DMS79 (cell line): ENCODE results near the gene THSD7A.

Experiments
- DNase-seq: peaks from one replicate; lab custom pipeline; 2025; lab: John Stamatoyannopoulos, UW

Gene THSD7A

GRCh38 chr7:11506417-11506816 lies 325.6 kb downstream of the THSD7A start:
- DNase-seq, result no peak

- no peak for DNase-seq
Measured at GRCh38 chr7:11505471-11505985, 326.5 kb downstream of the THSD7A start.

GRCh38 chr7:11492307-11492706 lies 339.7 kb downstream of the THSD7A start:
- DNase-seq, result no peak

DNA sequence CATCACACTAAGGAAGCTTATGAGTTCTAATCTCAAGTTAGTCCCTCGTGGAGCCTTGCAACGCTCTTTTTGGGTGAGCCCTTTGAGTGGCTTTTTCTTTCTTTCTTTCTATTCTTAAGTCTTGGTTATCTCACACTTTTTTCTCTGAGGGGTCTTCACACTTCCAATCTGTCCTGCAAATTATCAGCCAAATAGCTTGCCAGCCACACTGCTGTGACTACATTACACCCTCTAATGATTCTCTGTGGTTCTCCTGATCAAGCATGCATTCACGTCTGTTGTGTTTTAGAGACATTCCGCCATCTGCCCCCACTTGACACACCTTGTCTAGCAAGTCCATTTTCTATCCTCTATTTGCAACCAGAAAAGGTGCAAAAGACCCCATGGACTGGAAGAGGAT lies 340.2 kb downstream of the THSD7A start:
- DNase-seq, result no peak

DNA sequence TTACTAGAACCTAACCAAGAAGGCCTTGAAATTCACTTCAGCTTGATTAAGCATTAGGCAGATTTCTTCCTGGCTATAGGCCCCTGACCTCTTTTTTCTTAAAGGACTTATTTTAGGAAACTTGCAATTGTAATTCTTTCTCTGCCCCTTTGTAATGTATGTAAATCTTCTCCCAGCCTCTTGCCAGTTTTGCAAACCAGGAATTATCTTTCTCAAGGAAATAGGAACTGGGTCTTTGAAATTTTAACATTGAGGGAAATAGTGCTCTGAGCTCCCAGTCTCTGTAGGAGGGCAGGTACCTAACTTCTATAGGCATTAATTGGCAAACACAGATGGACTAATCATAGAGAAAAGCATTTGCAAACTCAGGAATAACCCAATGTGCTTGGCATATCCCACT lies 342.7 kb downstream of the THSD7A start:
- no peak for DNase-seq

- DNase-seq, result no peak
Measured at GRCh38 chr7:11486271-11486670, 345.7 kb downstream of the THSD7A start.

DNA sequence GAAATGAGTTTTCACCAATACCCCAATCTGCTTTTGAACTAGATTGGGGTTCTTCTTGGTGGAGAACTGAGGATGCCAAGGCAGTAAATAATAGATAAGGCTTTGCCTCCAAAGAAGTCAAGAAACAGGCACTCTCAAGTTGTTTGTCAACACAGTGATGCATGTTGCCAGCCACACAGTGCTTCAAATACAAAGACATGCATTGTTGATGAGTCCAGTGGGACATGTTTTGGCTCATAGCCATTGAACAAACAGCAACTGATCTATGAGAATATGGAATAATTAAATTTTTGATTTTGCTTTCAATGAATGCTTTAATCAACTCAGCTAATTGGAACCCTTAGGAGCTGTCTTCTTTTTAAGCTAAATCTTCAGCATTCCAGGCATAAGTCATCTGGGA lies 346.4 kb downstream of the THSD7A start:
- no peak for DNase-seq

DNA sequence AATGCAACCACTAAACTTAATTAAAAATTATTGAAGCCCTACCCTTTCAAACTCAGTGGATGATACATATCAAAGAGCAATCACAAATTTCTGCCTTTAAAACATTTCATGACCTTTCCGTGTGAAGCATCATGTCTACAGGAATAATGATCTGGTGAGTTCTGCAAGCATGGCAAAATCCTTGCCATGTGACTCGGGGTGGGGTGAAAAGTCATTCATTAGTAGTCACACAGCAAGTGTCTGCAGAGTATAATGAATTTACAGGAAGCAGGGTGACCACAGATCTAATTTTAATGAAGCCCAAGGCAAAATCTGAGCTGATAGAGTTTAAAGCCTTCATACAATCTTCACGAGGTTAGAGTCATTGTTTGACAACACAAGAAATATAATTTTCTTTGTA lies 351.9 kb downstream of the THSD7A start:
- DNase-seq, result no peak

GRCh38 chr7:11478882-11479281 lies 353.1 kb downstream of the THSD7A start:
- no peak for DNase-seq

DNA sequence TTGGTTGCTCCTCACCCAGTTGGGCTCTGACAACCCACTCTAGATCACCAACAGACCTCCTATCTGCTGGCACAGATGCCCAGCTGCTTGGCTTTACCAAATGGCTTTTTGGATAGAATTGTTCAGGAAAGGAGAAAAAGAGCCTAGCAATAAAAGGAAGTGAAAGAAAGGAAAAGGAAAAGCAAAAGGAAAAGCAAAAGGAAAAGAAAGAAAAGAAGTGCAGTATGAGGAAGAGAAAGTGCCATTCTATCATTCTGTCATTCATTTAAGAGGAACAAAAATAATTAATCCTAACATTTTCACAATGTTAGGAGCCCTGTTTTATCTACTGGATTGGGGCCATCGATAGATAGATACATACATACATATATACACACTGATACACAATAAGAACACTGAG lies 353.6 kb downstream of the THSD7A start:
- no peak for DNase-seq

DNA sequence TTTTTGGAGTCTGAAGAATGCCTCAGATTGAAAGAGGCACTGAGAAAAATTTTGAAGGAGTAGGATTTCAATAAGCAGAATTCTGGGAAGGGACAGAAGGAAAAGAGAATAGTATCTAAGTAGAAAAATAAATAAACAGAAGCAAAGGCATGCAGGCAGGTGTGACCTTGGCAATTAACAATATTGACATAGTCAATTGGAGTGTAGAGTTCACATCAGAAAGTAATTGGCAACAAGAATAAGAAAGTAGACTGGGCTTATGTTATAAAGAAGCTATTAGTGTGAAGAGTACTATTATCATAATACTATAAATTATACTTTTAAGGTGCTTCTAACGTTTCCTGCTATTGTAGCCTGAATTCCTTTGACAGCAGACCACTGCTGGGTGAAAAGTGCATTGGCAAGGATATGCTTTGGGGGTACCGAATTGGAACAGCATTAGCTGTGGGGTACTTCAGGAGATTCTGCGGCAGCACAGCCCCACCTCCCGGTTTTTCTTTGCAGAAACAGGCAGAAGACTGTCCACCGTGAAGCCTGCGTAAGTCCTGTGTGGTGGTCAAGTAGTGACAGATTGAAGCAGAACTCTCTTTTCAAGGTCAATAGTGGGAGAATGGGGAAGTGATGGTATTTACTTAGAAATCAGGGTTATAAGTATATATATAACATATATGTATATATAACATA lies 357.0 kb downstream of the THSD7A start:
- no peak for DNase-seq

DNA sequence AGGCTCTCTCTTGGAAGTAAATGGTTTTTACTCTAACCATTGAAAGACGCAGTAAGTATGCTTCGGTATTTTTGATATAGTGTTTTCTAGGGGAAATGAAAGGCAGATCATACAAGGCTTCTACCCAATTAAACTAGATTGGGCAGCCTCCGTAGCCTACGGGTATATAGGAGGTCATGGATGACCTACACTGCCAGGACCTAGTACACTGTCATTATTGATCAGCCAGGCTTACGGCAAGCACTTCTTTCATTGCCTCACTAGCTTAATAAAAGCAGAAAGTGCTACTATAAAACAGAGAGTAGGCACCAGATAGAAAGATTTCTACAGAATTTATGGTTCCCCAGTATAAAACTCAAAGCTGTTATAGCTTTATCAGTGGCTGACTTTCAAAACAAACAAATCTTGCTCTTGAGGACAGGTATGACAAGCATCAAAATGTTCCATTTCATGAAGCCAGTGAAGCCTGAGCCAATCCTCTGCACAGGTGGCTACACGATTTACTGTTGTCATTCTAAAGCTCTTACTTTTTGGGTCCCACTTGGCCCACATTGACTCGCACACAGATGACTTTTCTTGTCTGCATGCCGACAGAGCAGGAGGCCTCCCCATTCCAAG lies 358.1 kb downstream of the THSD7A start:
- DNase-seq, result no peak

DNA sequence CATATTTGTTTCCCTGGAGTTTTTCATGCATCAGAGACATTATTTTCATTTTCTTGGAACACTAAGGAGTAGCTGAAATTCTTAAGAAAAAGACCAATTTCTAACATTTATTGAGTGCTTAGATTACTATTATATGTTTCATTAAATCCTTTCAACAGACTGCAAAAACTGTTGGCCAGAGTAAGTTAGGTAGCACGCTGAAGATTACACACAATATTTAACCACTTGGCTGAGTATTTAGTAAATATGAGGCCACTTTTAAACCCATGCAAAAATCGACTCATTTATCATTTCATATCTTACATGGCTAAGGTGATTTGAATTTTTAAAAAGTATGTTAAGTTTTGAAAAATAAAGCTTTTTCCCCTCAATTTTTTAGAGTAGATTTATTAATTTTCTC lies 358.8 kb downstream of the THSD7A start:
- DNase-seq, result no peak

DNA sequence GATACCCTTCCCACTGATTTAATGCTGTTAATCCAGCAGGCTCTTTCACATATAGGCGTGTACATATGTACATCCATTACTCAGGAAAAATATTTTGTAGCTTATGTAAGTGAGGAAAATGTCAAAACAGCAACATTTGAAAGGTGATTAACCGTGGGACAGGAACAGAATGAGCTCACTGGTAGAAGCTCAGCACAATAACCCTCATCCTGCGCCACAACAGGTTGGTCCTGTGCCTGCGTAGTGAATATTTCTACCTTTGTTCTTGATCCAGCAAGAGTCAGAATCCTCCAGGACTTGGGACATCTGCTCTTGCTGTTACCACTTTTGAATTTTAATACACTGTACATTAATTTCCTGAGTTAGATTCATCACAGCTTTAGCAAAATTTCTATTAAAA lies 359.4 kb downstream of the THSD7A start:
- no peak for DNase-seq

DNA sequence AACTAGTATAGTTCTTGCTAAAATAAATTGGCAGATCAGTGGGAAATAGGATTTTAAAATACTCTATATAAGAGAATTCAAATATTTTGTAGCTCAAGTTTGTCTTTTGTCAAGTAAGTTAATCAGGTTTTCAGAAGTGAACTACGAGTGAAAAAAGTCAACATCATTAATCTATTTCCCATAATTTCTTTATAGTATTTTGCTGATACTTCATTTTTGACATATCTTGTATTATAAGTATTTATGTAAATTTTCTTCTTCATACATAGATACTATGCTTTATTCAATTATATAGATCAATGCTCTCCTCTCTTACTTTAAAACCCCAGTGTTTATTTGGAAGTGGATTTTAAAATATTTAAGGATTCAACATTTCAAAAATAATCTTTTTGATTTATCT lies 360.7 kb downstream of the THSD7A start:
- DNase-seq, result no peak

DNA sequence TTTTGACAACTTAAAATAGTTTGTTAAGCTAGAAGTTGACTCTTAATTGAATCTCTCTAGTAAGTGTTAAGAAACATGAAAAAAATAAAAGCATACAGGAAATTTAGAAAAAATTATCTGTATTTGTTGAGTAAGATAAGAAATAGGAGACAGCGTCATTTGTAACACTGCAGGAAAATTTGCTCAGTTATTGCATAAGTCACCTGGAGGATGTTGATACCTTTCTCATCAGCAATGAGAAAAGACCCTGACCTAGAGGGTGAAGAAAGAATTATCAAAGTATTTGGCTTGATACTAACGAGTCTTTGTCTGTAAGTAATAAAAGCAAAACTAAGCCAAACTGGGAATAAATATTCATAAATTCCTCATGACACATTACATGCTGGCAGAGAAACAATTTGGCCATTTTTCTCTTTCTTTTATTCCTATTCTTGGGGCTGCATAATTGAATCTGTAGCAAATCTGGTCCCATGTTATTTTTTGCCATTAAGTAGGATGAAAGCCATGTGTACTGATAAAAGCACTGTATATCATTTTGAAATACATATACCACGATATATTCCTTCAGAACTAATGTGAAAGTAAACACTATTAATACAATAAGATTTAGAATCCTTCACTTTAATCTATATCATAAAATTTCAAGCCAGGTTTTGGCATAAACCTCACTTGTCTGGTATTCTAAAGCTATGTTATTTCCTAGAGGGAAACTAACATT lies 362.8 kb downstream of the THSD7A start:
- DNase-seq, result no peak

DNA sequence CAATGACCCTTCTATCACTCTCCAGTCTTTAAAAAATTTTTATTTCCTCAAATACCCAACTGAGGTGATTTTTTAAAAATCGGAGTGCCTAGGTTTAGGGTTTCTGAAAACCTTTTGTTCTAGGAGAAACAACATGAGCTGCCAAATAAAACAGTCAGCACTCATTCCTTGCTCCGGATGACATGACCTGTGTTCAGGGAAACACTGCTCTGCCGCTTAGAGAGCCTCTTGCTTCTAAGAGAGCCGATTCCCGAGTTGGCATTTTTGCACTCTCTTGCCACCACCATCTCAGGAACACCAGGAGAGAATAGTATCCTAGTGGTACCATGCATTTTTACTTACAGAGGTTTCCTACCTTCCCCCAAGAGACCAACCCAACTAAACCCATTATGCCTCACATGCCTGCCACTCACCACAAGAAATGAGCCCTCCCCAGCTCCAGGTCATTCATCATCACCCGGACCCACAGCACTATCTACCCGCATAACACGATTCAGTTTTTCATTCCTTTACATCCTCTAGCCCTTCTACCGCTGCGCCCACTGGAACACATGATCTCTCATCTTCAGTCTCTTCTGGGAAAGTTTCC lies 365.4 kb downstream of the THSD7A start:
- DNase-seq, result no peak

DNA sequence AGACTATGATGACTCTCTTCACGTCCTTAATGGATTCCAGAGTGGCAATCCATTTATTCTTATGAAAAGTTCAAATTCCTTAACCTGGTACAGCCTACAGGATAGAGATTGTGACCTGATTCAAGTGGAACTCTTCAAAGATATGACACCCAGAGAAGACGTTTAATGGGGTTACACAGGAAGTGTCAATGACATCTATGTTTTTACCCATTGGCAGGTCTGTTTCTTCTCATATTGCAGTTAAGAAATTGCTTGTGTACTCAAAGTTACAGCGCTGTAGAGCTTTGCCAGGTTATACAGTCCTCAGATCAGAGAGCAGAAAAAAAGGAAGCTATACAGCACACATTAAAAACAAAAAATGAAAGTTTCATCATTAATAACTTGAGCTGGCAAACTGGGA lies 367.4 kb downstream of the THSD7A start:
- no peak for DNase-seq

DNA sequence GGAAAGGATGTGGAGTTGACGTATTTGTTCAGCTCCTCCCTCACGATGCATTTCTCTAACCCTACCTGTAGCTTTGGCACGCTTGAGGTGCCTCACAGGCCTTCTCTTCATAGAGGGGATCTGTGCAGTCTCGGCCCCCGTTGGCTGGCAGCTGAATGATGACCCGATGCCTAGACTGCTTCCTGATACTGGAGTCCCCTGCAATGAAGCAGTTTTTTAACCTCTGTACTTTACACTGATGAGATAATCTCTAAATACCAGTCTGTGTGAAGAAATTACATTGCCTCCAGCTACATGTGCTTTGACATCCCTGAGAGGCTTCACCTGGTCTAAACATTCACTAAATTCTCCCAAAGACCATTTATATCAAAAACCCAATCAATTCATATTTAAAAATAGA lies 370.1 kb downstream of the THSD7A start:
- DNase-seq, result no peak

DNA sequence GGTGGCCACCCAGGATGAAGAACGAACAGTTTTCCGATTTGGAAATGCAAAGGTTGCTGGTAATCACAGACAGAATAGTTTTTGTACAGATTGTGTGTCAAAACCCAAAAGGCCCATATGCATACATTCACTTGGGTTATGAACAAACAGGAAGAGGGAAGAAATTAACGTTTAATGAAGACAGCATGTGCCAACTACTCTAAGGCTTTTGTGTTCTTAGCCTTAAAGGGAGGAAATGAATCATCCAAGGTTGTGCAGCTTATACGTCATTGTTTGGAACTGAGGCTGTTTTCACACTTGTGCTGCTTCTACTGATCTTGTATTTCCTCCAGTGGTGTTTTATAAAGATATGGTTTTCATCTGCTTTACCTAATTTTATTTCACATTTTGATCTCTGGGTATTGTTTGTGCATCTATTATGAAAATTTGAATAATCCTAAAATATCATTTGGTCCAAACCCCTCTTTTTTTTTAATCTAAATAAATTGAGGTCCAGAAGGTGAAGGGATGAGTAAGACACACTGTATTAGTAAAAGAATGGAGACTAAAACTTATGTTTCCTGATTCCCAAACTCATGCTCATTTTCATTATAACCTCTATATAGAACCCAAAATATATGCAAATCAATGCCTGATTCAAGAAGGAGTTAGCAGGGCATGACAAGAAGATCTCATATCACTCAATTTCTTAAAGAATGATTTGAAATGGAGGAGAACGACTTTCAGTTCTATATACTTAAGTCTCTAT lies 373.1 kb downstream of the THSD7A start:
- DNase-seq, result no peak

GRCh38 chr7:11457419-11457818 lies 374.6 kb downstream of the THSD7A start:
- no peak for DNase-seq

DNA sequence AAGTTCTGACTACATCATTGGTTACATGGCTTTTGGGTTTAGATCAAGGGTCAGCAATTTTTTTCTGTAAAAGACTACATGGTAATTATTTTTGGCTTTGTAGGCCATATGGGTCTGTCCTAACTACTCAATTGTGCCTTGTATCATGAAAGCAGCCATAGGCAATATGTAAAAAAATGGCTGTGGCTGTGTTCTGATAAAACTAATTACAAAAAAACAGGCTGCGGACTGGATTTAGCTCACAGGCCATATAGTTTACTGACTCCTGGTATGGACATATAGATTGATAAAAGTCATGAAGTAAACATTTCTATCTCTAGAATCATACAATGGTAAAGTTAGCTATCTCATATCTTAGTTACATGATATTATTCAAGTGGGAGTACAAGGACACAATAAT lies 375.4 kb downstream of the THSD7A start:
- no peak for DNase-seq
